ENCODE measurements around the gene STAC2.

Gene STAC2

GRCh38 chr17:39165178-39165840 is 60.4 kb downstream of the STAC2 start:
- TF ChIP-seq, protein P1, sequence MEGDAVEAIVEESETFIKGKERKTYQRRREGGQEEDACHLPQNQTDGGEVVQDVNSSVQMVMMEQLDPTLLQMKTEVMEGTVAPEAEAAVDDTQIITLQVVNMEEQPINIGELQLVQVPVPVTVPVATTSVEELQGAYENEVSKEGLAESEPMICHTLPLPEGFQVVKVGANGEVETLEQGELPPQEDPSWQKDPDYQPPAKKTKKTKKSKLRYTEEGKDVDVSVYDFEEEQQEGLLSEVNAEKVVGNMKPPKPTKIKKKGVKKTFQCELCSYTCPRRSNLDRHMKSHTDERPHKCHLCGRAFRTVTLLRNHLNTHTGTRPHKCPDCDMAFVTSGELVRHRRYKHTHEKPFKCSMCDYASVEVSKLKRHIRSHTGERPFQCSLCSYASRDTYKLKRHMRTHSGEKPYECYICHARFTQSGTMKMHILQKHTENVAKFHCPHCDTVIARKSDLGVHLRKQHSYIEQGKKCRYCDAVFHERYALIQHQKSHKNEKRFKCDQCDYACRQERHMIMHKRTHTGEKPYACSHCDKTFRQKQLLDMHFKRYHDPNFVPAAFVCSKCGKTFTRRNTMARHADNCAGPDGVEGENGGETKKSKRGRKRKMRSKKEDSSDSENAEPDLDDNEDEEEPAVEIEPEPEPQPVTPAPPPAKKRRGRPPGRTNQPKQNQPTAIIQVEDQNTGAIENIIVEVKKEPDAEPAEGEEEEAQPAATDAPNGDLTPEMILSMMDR (IDR thresholded peaks at IDR 0.05; ENCODE audit: low read depth, low read length): no peak
- TF ChIP-seq, protein P2, sequence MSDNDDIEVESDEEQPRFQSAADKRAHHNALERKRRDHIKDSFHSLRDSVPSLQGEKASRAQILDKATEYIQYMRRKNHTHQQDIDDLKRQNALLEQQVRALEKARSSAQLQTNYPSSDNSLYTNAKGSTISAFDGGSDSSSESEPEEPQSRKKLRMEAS (IDR thresholded peaks at IDR 0.05; ENCODE audit: low read depth, low read length): no peak
- no peak for TF ChIP-seq MYC (IDR thresholded peaks at IDR 0.05; ENCODE audit: low read depth, low read length)
- no peak for TF ChIP-seq POLR2A (IDR thresholded peaks at IDR 0.05; ENCODE audit: extremely low read depth, insufficient read length)
- H3K4me3 ChIP-seq (ENCODE audit: low read depth, low read length): no peak overlapping the region
- DNase-seq (ENCODE audit: low read depth): no peak

DNA sequence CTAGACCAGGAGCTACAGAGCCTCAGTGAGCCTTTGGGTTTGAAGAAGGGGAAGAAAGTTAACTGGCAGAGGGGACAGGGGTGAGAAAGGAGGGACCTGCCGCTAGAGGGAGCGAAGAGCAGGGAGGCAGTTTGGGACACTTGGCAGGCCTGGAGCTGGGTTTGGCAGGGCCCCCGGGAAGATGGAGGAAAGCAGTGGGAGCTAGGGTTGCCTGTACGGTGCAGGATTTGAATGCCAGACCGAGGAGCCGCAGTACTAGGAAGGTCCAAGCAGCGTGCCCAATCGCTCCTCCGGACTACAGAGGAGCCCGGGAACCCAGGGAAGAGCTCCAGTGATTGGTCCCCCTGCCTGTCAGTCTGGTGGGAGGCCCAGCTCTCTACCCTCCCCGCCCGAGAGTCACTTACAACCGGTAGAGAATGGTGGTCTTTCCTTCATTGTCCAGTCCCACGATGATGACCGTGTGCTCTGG is 61.0 kb downstream of the STAC2 start:
- no peak for TF ChIP-seq POLR2A (IDR thresholded peaks at IDR 0.05; ENCODE audit: extremely low read depth, insufficient read length)
- TF ChIP-seq MYC (IDR thresholded peaks at IDR 0.05; ENCODE audit: low read depth, low read length): peak; percentile 33
- TF ChIP-seq, protein P1 (IDR thresholded peaks at IDR 0.05; ENCODE audit: low read depth, low read length): peak; percentile 97
- TF ChIP-seq, protein P2 (IDR thresholded peaks at IDR 0.05; ENCODE audit: low read depth, low read length): peak; percentile 42
- DNase-seq (ENCODE audit: low read depth): peak; percentile 90
- no peak overlapping the region for H3K4me3 ChIP-seq (ENCODE audit: low read depth, low read length)

GRCh38 chr17:39161962-39162361 is 63.8 kb downstream of the STAC2 start:
- H3K4me3 ChIP-seq (ENCODE audit: low read depth, low read length): no peak overlapping the region
- no peak for TF ChIP-seq POLR2A (IDR thresholded peaks at IDR 0.05; ENCODE audit: extremely low read depth, insufficient read length)
- TF ChIP-seq MYC (IDR thresholded peaks at IDR 0.05; ENCODE audit: low read depth, low read length): no peak
- TF ChIP-seq, protein P1 (IDR thresholded peaks at IDR 0.05; ENCODE audit: low read depth, low read length): no peak
- TF ChIP-seq, protein P2 (IDR thresholded peaks at IDR 0.05; ENCODE audit: low read depth, low read length): no peak
- no peak for DNase-seq (ENCODE audit: low read depth)
